Non-pigmented ciliary epithelial cell (primary cell): ENCODE data around the gene CCDC152.
"Not testable (repeated sequence)": the region's sequence is repeated elsewhere in the genome, so short reads cannot be mapped to it uniquely, and the experiment has no call there.

Experiments used
- DNase-seq: peaks from one replicate; pipeline ENCODE4 v3.0.0-alpha.2; 2010; ENCODE audit warnings: low read depth

CCDC152 gene, protein sequence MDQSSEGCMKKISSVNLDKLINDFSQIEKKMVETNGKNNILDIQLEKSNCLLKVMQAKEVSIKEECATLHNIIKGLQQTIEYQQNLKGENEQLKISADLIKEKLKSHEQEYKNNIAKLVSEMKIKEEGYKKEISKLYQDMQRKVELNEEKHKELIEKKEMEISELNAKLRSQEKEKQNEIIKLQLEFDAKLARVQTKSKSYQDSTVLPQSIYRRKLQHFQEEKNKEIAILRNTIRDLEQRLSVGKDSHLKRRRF

DNA sequence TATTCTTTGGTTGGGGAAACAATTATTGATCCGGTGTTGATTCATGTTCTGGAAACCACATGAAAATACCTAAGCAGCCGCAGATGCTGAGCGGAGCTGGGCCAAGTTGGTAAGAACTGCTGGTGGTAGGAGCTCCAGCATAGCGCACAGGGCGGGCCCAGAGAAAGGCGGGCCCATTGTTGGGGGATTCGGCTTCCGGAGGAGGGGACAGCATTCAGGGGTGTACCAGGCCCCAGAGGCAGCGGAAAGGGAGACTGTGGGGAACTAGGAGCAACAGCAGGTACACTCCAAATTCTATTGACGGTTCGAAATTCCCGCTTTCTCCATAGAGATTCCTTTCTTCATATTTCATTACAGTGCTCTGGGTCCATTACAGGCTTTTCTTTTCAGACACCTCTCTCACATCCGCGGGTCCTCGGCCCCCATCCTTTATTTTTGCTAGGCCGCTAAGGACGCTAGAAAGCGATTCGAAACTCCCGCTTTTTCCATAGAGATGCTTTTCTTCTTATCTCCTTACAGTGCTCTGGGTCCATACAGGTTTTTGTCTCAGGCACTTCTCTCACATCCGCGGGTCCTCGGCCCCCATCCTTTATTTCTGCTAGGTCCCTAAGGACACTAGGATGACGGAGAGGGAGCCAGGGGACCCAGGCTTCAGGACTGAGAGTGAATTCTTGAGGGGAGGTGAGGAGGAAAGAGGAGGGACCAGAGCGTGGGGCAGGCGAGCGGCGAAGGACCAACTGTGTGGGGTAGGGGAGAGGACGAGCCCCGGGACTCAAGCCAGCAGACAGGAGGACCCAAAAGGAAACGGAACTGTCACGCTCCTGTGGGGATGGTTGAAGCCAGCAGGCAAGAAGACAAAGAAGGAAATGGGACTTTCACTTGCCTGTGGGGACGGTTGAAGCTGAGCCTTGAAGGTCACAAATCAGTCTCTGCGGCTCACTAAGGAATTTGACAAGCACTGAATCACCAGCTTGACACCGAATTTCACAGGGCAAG, at the start of gene CCDC152:
CCDC152 (plus strand) TSS at position 213 of the 996 bp plus-strand sequence. CDS start 2,304 bp downstream, outside the sequence.
- DNase-seq = no peak

DNA sequence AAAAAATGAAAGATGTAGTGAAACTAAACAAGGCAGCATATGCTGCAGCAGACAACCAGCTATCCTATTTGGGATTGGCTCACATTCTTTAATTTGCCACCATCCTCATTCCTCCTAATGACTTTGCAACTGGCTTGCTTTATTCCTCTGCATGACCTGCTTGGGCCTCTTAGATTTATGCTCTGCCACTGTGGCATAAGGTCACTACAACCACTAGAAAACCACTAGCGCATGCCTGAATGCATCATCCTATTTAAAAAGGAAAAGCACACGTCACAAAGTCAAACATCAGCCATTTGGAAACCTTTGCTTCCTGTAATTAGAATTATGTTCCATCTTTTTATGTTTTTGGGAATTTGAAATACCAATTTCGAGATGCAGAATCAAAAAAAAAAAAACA, 40.8 kb upstream of the CCDC152 start:
- no peak for DNase-seq

DNA sequence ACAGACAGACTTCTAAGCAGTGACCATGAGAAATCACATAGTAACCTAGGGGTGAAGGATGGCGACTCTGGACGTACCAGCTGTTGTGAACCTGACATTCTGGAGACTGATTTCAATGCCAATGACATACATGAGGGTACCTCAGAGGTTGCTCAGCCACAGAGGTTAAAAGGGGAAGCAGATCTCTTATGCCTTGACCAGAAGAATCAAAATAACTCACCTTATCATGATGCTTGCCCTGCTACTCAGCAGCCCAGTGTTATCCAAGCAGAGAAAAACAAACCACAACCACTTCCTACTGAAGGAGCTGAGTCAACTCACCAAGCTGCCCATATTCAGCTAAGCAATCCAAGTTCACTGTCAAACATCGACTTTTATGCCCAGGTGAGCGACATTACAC, 38.0 kb upstream of the CCDC152 start:
- peak; percentile 49 for DNase-seq

DNA sequence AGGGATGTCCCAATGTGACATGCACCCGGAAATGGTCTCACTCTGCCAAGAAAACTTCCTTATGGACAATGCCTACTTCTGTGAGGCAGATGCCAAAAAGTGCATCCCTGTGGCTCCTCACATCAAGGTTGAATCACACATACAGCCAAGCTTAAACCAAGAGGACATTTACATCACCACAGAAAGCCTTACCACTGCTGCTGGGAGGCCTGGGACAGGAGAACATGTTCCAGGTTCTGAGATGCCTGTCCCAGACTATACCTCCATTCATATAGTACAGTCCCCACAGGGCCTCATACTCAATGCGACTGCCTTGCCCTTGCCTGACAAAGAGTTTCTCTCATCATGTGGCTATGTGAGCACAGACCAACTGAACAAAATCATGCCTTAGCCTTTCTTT, 37.6 kb upstream of the CCDC152 start:
- DNase-seq = no peak

DNA sequence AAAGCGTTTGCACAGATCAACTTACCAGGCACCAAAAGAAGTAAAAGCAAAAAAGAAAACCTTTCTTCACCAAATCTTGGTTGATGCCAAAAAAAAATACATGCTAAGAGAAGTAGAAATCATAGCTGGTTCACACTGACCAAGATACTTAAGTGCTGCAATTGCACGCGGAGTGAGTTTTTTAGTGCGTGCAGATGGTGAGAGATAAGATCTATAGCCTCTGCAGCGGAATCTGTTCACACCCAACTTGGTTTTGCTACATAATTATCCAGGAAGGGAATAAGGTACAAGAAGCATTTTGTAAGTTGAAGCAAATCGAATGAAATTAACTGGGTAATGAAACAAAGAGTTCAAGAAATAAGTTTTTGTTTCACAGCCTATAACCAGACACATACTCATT, 36.4 kb upstream of the CCDC152 start:
- no peak for DNase-seq

DNA sequence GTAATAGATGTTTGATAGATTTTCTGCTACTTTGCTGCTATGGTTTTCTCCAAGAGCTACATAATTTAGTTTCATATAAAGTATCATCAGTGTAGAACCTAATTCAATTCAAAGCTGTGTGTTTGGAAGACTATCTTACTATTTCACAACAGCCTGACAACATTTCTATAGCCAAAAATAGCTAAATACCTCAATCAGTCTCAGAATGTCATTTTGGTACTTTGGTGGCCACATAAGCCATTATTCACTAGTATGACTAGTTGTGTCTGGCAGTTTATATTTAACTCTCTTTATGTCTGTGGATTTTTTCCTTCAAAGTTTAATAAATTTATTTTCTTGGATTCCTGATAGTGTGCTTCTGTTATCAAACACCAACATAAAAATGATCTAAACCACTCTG, 35.1 kb upstream of the CCDC152 start:
- DNase-seq = no peak

DNA sequence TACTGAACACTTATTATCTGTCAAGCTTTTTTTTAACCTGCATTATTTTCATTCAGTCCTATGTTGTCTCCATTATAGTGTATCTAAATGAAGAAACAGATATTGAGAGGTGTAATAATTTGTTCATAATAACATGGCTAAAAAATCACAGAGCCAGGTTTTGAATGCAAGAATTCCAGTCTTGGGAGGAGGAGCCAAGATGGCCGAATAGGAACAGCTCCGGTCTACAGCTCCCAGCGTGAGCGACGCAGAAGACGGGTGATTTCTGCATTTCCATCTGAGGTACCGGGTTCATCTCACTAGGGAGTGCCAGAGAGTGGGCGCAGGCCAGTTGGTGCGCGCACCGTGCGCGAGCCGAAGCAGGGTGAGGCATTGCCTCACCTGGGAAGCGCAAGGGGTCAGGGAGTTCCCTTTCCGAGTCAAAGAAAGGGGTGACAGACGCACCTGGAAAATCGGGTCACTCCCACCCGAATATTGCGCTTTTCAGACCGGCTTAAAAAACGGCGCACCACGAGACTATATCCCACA, 22.0 kb upstream of the CCDC152 start:
- DNase-seq = not testable (repeated sequence)

DNA sequence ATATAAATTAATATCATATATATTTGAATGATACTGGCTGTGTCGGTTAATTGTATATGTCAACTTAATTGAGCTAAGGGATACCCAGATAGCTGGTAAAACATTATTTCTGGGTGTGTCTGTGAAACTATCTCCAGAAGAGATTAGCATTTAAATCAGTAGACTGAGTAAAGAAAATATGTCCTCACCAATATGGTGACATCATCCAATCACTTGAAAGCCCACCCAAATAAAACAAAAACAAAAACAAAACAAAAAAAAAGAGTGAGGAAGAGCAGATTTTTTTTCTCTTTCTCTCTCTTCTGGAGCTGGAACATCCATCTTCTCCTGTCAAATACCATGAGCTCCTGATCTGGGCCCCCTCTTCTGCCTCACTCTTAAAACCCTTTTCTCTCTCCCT, 15.7 kb upstream of the CCDC152 start:
- DNase-seq = no peak

DNA sequence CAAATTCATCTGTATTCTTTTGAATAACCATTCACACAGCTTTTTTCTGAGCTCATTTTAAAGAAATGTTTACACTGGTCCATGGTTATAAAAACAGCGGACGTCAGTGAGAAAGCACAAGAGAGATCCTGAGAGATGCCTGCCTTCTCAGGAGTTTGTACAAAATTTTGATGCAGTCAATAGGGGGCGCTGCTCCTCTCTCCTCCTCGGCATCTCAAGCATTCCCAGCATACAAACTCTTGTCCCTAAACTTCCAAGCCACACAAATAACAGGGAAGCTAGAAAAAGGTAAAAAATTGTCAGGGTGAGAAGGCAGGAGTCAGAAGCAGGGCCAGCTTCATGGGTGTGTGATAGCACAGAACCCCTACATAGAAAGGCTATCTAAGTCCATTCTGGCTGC, 11.2 kb upstream of the CCDC152 start:
- no peak for DNase-seq

DNA sequence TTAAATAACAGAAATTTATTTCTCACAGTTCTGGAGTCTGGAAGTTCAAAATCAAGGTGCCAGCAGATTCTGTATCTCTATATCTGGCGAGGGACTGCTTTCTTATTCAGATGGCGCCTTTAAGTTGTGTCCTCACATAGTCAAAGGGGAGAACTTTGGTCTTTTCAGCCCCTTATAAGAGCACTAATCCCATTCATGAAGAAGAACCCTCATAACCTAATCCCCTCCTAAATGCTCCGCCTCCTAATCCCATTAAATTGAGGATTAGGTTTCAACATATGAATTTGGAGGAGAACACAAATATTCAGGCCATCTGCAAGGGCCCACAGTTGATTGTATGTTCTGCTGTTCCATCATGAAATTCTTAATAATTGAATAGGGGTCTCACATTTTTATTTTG, 10.8 kb upstream of the CCDC152 start:
- DNase-seq = no peak

DNA sequence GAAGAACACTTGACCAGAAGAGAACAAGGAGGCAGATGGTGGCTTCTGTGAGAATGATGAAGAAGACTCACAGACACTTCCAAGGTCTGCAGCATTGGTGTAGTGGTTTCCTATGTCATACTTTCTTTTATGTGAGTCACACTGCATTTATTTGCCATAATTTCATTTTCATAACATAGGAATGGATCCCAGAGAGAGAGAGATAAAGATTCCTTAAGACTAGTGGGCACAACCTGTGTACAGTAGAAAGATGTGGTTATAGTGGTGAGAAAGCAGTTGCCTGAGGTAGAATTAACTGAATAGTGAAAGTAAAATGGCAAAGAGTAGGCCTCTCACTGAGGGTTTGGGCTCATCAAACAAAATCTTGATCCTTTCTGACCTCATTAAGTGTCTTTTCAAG, 7.6 kb upstream of the CCDC152 start:
- DNase-seq = no peak

DNA sequence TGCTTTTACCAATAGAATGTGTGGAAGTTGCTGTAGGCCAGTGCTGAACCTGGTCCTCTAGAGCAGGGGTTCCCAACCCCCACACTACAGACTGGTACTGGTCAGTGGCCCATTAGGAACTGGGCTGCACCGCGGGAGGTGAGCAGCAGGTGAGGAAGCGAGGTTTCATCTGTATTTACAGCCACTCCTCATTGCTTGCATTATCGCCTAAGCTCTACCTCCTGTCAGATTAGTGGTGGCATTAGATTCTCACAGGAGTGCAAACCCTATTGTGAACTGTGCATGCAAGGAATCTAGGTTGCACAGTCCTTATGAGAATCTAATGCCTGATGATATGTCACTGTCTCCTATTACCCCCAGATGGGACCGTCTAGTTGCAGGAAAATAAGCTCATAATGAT, 6.1 kb upstream of the CCDC152 start:
- DNase-seq = no peak

DNA sequence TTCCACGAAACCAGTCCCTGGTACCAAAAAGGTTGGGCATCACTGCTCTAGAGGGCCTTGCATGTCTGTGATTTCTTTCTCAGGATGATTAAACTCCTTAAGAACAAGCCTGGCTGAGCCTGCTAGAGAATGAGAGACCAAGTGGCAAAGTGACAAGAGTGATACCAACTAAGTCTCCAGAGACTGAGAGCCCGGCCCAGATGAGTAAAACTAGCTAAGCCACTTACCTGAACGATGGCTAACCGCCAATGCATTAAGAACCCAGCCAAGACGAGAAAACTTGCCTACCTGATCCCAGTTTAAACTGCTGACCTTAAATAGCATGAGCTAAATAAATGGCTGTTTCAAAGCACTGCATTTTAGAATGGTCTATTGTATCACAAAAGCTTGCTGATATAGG, 5.6 kb upstream of the CCDC152 start:
- DNase-seq = no peak

DNA sequence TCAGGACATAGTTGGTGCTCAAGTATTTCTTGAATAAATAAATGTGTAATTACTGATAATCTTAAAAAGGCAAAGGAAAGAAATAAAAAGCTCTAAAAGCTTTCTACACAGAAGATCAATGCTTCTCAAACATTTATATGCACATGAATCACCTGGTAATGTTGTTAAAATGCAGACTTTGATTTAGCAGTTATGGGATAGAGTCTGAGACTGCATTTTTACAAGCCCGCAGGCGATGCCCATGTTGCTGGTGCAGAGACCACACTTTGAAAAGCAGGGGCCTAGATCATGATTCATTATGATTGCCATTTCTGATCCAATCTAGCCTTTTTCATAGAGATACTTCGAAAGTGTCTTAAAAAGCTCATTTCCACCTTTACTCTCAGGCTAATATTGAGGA, 3.5 kb upstream of the CCDC152 start:
- no peak for DNase-seq

DNA sequence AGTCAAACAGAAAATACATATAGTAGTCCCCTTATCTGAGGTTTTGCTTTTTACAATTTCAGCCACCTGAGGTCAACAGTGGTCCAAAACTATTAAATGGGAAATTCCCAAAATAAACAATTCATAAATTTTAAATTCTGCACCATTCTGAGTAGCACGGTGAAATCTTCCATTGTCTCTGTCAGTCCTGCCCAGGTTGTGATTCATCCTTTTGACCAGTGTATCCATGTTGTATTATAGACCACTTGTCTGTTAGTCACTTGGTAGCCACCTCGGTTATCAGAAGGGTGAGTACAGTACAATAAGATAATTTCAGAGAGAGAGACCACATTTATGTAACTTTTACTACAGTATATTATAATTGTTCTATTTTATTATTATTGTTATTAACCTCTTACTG, 2.8 kb downstream of the CCDC152 start:
- DNase-seq = no peak

DNA sequence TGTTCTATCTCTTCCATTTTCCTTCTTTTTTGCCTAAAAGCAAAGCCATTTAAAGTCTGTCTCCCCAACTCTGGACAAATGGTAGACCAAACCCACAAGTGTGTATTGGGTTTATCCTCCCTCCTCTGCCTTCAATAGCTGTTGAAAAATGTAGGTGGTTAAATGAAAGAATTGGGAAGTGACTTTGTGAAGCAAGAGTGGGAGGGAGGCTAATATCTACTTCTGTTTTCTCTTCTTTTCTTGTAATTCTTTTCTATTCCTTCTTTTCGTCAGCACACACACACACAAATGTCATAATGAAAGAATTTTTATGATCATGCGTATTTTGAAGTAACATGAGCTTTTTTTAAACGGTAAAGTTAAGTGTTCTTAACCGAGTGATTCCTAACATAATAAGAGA, 3.8 kb downstream of the CCDC152 start:
- no peak for DNase-seq

DNA sequence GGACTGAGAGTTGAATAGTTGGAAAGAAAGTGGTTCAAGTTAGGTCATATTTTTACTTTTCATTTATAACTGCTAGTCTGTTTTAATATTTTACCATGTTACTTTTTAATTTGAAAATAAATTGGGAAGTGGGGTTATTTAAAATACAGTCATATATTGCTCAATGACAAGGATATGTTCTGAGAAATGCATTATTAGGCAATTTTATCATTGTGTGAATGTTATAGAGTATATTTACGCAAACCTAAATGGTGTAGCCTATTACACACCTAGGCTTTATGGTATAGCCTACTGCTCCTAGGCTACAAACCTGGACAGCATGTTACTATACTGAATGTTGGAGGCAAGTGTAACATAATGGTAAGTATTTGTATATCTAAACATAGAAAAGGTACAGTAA, 5.2 kb downstream of the CCDC152 start:
- DNase-seq = no peak

DNA sequence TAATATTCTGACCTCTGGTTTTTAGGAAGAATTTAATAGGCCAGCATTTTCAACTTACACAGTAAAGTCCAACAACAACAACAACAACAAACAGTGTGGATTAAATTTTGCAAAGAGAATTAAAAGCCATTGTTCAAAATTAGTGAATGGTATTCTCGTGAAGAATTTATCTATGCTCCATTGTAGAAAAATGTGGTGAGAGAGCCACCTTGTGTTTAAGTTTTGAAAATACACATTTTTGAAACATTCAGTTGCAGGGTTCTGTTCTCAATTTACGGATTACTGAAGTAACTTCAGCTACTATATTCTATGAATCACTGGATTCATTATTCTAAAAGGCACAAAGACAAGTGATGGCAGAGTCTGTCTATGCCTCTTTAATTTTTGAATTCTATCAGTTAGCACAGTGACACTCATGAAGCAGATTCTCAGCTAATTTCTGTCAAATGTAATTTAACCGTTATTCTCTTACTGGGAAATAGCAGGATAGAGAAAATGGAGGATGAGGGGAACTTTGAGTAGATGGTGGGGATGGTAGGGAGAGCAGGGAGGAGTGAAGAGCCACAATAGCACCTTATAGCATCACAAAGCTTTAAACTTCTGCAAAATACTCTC, 11.0 kb downstream of the CCDC152 start:
- no peak for DNase-seq

DNA sequence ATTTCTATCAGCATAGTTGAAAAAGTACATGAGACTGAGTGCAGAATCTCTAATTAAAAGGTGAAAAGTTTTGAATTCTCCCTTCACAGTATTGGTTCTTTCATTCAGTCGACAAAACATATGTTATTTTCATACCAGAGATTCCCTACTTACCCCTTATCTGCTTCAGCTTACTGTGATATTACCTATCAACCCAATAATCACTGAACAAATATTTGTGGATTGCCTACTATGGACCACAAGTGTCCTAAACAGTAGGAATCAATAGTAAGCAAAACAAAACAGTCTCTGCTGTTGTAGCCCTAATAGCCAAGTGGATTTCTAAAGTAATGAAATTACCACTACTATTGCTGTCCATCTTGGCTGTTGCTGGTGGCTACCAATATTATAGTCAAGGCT, 11.5 kb downstream of the CCDC152 start:
- DNase-seq = no peak

DNA sequence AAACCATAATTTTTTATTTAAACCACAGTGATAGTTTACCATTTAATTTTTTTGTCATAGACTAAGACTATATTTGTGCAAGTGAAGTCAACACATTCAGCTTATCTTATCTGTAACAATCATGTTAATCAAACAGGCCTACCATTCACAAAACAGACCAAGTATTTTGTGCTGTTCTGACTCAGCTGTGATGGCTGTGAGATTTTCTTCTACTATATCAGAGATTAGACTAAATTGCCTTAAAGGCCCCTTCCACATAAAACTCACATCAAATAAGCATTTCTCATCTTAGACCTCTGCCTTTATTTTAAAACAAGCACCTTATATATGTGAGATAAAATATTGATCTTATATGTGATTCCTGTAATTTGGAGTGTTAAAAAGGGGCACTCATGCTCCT, 13.4 kb downstream of the CCDC152 start:
- no peak for DNase-seq

DNA sequence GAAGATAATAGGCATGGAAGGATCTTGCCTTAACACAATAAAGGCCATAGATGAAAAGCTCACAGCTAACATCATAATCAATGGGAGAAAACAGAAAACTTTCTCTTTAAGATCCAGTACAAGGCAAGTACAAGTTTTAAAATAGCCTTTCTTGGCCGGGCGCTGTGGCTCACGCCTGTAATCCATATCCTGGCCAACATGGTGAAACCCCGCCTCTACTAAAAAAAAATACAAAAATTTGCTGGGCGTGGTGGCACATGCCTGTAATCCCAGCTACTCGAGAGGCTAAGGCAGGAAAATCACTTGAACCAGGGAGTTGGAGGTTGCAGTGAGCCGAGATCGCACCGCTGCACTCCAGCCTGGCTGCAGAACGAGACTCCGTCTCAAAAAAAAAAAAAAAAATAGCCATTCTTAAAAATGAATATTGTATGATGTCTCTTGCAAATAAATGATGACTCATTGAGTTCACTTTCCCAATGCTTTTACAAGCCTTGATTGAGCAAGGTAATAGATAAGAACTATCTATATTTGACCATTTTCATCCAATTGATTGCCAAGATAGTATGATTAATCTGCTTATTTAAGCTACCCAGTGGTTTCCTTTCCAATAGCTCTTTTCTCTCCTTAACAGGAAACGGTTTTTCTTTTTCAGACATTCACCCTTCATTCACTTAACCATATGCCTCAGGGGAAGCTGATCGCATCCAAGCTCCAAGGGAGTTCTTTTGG, 15.8 kb downstream of the CCDC152 start:
- DNase-seq = no peak

DNA sequence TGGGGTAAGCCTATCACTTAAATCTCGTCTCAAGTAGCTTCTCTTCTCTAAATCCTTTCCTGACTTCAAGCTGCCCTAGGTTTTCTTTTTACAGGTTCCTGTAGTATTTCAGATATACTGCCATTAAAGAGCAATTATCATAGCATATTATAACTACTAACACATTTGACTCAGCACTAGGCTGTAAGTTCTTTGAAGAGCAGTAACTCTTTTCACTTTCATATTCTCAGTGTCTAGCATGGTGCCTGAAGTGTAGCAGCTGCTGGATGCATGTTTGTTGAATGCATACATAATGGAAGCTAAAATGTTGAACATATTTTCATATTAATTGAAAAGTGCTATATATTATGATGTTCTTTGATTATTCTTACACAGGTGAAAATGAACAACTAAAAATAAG, 22.5 kb downstream of the CCDC152 start:
- DNase-seq = no peak
